NB4 (cell line): ENCODE measurements around the gene BTG4.

ENCODE experiments used
- DNase-seq: peaks from one replicate; pipeline ENCODE4 v3.0.0; 2010; ENCODE audit warnings: low read depth
- H3K4me3 ChIP-seq: one replicate; pipeline ENCODE4 v1.5.1; 2011; ENCODE audit warnings: mild to moderate bottlenecking, low read depth, low read length, moderate library complexity
- MYC ChIP-seq: IDR thresholded peaks from 2 replicates; pipeline ENCODE4 v1.6.1; 2011; ENCODE audit warnings: low read depth, low read length
- POLR2A ChIP-seq: IDR thresholded peaks from 2 replicates; pipeline ENCODE4 v1.6.1; 2011; ENCODE audit warnings: mild to moderate bottlenecking; ENCODE audit not compliant: insufficient read length; ENCODE audit errors: extremely low read depth
- TF ChIP-seq, protein P1 (sequence below): IDR thresholded peaks from one replicate; pipeline ENCODE4 v1.5.1; 2012; ENCODE audit warnings: low read depth, low read length
- TF ChIP-seq, protein P2 (sequence below): IDR thresholded peaks from 2 replicates; pipeline ENCODE4 v1.6.1; 2011; ENCODE audit warnings: low read depth, low read length

Gene BTG4

DNA sequence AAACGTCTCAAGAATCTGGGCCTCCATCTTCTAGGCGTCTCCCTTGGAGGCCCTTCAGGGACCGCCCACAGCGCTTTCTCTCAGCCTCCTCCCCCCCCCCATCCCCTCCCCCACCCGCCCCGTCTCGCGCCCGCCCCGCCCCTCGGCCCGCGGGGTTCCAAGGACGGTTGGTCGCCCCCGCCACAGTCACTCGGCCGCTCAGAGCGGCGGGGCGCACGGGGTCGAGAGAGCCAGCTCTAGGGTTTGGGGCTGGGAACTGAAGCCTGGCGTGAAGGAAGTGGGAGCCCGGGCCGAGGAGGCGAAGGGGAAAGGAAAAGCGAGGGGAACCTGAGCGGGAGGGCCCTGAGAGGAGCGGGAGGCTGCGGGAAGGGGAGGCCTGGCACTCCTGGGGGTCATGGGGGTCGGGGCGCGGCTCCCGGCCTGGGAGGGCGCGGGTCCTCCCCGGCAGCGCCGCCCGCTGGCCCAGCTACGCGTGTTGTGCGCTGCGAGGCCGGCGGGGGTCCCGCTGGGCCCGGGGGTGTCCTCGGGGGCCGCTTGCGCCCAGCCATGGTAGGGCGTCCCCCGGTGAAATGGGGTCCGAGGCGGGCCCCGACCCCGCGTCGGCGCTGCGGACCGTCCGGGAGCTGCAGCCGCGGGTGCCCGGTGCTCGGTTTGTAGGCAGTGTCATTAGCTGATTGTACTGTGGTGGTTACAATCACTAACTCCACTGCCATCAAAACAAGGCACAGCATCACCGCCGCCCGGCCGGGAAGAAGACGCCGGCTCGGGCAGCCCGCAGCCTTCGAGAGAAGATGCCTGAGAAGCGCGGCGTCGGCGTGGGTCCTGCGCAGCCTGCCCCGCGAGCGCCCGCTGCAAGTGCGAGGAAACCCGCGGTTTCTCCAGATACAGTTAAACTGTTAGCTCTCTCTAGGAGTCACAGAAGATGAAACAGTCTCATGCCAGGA is at the start of gene BTG4:
Gene BTG4, minus strand, starts transcription at position 91 of the 944 bp plus-strand sequence. CDS start 13,610 bp downstream, outside the sequence.
- no peak for DNase-seq
- TF ChIP-seq, protein P1, sequence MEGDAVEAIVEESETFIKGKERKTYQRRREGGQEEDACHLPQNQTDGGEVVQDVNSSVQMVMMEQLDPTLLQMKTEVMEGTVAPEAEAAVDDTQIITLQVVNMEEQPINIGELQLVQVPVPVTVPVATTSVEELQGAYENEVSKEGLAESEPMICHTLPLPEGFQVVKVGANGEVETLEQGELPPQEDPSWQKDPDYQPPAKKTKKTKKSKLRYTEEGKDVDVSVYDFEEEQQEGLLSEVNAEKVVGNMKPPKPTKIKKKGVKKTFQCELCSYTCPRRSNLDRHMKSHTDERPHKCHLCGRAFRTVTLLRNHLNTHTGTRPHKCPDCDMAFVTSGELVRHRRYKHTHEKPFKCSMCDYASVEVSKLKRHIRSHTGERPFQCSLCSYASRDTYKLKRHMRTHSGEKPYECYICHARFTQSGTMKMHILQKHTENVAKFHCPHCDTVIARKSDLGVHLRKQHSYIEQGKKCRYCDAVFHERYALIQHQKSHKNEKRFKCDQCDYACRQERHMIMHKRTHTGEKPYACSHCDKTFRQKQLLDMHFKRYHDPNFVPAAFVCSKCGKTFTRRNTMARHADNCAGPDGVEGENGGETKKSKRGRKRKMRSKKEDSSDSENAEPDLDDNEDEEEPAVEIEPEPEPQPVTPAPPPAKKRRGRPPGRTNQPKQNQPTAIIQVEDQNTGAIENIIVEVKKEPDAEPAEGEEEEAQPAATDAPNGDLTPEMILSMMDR, result no peak
- TF ChIP-seq, protein P2, sequence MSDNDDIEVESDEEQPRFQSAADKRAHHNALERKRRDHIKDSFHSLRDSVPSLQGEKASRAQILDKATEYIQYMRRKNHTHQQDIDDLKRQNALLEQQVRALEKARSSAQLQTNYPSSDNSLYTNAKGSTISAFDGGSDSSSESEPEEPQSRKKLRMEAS, result no peak
- TF ChIP-seq MYC, result no peak
- no peak for TF ChIP-seq POLR2A
- no peak within 1 kb of the TSS for H3K4me3 ChIP-seq

DNA sequence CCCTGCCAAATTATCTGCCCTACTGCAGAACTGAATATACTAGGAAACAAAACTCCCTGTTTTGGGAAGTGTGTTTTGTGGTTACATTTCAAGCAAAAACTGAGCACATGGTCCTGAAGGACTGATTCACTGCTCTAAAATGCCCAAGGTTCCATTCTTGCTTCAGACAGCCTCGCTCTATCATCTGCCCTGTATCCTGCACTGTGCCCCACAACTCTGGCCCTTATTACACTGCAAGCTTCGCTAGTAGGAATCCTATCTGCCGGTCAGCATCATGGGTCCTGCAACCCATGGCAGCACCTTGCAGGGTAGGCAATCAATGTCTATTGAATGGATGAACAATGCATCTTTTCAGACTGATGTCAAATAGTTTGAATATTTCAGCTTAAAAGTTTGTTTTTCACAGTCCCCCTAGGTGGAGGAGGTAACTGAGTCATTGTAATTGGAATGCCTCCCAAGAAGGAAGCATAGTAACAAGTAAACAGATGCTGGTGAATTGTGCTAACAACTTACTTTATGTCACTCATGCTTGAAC is 49.7 kb upstream of the BTG4 start:
- DNase-seq, result no peak
- no peak for TF ChIP-seq MYC
- no peak for TF ChIP-seq POLR2A
- TF ChIP-seq, protein P2, result no peak
- TF ChIP-seq, protein P1, result no peak
- H3K4me3 ChIP-seq, result no peak overlapping the region

DNA sequence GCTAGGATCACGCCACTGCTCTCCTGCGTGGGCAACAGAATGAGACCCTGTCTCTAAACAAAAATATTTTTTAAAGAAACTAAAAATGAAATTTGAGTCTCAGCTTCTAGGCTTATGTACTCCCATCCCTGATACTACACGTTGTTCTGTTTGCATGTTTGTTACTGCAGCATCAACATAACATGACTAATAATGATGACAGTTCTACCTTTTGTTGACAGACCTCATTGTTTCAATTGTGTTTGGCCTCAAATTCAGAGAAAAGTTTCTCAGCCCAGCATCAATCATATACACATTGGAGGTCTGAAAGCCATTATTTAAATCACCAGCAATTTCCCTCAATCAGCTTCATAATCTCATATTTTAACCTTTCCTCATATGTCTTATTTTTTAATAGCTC is 49.1 kb upstream of the BTG4 start:
- no peak for DNase-seq
- TF ChIP-seq, protein P2, result no peak
- TF ChIP-seq POLR2A (no peak), MYC (no peak)
- TF ChIP-seq, protein P1, result no peak
- H3K4me3 ChIP-seq, result no peak overlapping the region

DNA sequence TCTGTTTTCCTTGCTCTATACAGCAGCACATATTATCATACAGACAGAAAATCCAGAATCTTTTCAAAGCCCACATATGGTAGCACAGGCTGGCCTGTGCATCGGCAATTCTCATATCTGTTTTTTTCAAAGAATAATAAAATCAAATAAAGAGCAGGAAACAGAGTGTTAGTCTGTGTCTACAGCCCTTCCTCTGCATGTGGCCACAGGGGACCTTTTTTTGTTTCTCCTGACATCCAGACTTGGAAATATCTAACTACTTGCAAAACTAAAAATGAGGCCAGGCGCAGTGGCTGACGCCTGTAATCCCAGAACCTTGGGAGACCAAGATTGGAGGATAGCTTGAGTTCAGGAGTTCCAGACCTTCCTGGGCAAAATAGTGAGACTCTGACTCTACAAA is 48.6 kb upstream of the BTG4 start:
- DNase-seq, result no peak
- TF ChIP-seq, protein P2, result no peak
- TF ChIP-seq MYC (no peak), POLR2A (no peak)
- TF ChIP-seq, protein P1, result no peak
- no peak overlapping the region for H3K4me3 ChIP-seq

DNA sequence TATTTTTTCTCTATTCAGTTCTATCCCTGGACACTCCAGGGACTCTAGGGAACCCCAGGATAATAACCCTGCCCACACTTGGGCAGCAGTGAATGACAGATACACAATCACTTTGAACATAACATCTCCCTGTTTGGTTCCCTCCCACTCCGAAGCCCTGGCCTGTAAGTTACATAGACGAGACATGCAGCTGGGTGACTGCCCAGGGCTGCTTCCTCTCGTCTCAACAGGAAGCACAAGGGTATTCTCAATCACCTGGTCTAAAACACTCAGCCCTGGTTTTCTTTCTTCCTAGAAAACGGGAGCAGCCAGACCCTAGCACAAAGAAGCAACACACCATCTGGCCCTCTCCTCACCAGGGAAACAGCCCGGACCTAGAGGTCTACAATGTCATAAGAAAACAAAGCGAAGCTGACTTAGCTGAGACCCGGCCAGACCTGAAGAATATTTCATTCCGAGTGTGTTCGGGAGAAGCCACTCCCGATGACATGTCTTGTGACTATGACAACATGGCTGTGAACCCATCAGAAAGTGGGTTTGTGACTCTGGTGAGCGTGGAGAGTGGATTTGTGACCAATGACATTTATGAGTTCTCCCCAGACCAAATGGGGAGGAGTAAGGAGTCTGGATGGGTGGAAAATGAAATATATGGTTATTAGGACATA is 47.7 kb upstream of the BTG4 start:
- H3K4me3 ChIP-seq, result no peak overlapping the region
- no peak for TF ChIP-seq POLR2A
- TF ChIP-seq, protein P1, result no peak
- DNase-seq, result no peak
